ENCODE measurements around the gene IL17REL.

Gene IL17REL

GRCh38 chr22:49972163-49973017 is 40.2 kb downstream of the IL17REL start:
- Mint-ChIP-seq H3K36me3 (ENCODE audit: low read depth) (no peaks in the 10 kb centered on the region), H3K4me3 (no peak overlapping the region), H3K27me3 (ENCODE audit: low read depth) (peaks cover 12% of the 10 kb centered on the region), H3K27ac (no peak overlapping the region), H3K4me1 (peaks cover 5% of the 10 kb centered on the region), H3K9me3 (no peaks in the 10 kb centered on the region)
- TF ChIP-seq, protein P1, sequence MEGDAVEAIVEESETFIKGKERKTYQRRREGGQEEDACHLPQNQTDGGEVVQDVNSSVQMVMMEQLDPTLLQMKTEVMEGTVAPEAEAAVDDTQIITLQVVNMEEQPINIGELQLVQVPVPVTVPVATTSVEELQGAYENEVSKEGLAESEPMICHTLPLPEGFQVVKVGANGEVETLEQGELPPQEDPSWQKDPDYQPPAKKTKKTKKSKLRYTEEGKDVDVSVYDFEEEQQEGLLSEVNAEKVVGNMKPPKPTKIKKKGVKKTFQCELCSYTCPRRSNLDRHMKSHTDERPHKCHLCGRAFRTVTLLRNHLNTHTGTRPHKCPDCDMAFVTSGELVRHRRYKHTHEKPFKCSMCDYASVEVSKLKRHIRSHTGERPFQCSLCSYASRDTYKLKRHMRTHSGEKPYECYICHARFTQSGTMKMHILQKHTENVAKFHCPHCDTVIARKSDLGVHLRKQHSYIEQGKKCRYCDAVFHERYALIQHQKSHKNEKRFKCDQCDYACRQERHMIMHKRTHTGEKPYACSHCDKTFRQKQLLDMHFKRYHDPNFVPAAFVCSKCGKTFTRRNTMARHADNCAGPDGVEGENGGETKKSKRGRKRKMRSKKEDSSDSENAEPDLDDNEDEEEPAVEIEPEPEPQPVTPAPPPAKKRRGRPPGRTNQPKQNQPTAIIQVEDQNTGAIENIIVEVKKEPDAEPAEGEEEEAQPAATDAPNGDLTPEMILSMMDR (IDR thresholded peaks at IDR 0.05; ENCODE audit: unreplicated experiment in 3 of 3) = no peak

- no peaks in the 10 kb centered on the region for H3K36me3 Mint-ChIP-seq (ENCODE audit: low read depth)
- no peaks in the 10 kb centered on the region for H3K9me3 Mint-ChIP-seq
- H3K27ac Mint-ChIP-seq = no peak overlapping the region
- H3K27me3 Mint-ChIP-seq (ENCODE audit: low read depth) = peaks cover 8% of the 10 kb centered on the region
- peaks cover 5% of the 10 kb centered on the region for H3K4me1 Mint-ChIP-seq
- peak overlapping the region in 2 of 3 experiments; percentile 70 to 72 for H3K4me3 Mint-ChIP-seq
- TF ChIP-seq, protein P1 (IDR thresholded peaks at IDR 0.05; ENCODE audit: unreplicated experiment in 3 of 3) = no peak
These were observed 41.1 kb downstream of the IL17REL start for GRCh38 chr22:49971232-49972162.

GRCh38 chr22:49970528-49971231 is 41.9 kb downstream of the IL17REL start:
- Mint-ChIP-seq H3K27me3 (ENCODE audit: low read depth) (peaks cover 8% of the 10 kb centered on the region), H3K27ac (peak overlapping the region in 2 of 3 experiments; percentile 25 to 75), H3K4me3 (peak overlapping the region; percentile 70 to 72 (median 72)), H3K36me3 (ENCODE audit: low read depth) (no peaks in the 10 kb centered on the region), H3K4me1 (peaks cover 5% of the 10 kb centered on the region), H3K9me3 (no peaks in the 10 kb centered on the region)
- TF ChIP-seq, protein P1 (IDR thresholded peaks at IDR 0.05; ENCODE audit: unreplicated experiment in 3 of 3) = no peak

- Mint-ChIP-seq H3K4me3 (peak overlapping the region in 1 of 3 experiments; percentile 70), H3K9me3 (no peaks in the 10 kb centered on the region), H3K27me3 (ENCODE audit: low read depth) (peaks cover 8% of the 10 kb centered on the region), H3K36me3 (ENCODE audit: low read depth) (no peaks in the 10 kb centered on the region), H3K27ac (no peak overlapping the region), H3K4me1 (peaks cover 5% of the 10 kb centered on the region)
- TF ChIP-seq, protein P1 (IDR thresholded peaks at IDR 0.05; ENCODE audit: unreplicated experiment in 3 of 3) = no peak
These were observed 42.6 kb downstream of the IL17REL start for GRCh38 chr22:49969751-49970527.
